ENCODE data around the gene RBSN.

GRCh38 chr3:15083252-15083651 is 15.7 kb downstream of the RBSN start:
- TF ChIP-seq POLR2A (IDR thresholded peaks at IDR 0.05): no peak
- TF ChIP-seq, protein P1, sequence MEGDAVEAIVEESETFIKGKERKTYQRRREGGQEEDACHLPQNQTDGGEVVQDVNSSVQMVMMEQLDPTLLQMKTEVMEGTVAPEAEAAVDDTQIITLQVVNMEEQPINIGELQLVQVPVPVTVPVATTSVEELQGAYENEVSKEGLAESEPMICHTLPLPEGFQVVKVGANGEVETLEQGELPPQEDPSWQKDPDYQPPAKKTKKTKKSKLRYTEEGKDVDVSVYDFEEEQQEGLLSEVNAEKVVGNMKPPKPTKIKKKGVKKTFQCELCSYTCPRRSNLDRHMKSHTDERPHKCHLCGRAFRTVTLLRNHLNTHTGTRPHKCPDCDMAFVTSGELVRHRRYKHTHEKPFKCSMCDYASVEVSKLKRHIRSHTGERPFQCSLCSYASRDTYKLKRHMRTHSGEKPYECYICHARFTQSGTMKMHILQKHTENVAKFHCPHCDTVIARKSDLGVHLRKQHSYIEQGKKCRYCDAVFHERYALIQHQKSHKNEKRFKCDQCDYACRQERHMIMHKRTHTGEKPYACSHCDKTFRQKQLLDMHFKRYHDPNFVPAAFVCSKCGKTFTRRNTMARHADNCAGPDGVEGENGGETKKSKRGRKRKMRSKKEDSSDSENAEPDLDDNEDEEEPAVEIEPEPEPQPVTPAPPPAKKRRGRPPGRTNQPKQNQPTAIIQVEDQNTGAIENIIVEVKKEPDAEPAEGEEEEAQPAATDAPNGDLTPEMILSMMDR (IDR thresholded peaks at IDR 0.05): no peak
- no peak for TF ChIP-seq POLR2AphosphoS5 (IDR thresholded peaks at IDR 0.05)
- TF ChIP-seq EP300 (IDR thresholded peaks at IDR 0.05): no peak

Data from sigmoid colon (tissue), 4 donors.